OCI-LY1 (cell line): ENCODE measurements around the gene SPOCK1.

Source experiments
- EZH2 ChIP-seq: fragments of 200-600 bp; sonication (generic), shearing (Covaris generic); IDR thresholded peaks from 2 replicates; pipeline ENCODE4 v1.8.0; 2017; ENCODE audit warnings: borderline replicate concordance, mixed run types, mild to moderate bottlenecking, antibody characterized with exemption, low read length, moderate library complexity, mixed read lengths
- TF ChIP-seq, protein P1 (sequence below): fragments of 200-600 bp; sonication (generic), shearing (Covaris generic); IDR thresholded peaks from 2 replicates; pipeline ENCODE4 v1.5.1; 2017; ENCODE audit warnings: mild to moderate bottlenecking, antibody characterized with exemption, low read length, moderate library complexity, mixed read lengths

DNA sequence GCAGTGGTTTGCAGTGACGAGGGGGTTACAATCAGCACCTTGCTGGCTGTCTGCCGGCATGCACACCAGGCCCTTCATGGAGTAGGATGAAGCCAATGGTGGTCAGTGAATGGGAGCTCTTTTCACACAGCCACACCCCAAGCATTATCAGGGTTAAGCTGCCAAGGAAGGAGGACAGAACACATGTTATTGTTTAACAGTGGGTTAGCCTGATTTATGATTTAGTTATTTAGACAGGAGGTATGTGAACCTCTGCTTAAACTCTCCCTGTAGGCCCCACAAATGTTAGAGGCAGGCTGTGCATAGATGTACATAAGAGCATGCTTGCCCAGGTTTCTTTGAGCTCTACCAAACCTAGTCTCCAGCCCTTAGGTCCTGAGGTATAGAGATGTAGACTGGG lies 262.9 kb downstream of the SPOCK1 start:
- TF ChIP-seq, protein P1, sequence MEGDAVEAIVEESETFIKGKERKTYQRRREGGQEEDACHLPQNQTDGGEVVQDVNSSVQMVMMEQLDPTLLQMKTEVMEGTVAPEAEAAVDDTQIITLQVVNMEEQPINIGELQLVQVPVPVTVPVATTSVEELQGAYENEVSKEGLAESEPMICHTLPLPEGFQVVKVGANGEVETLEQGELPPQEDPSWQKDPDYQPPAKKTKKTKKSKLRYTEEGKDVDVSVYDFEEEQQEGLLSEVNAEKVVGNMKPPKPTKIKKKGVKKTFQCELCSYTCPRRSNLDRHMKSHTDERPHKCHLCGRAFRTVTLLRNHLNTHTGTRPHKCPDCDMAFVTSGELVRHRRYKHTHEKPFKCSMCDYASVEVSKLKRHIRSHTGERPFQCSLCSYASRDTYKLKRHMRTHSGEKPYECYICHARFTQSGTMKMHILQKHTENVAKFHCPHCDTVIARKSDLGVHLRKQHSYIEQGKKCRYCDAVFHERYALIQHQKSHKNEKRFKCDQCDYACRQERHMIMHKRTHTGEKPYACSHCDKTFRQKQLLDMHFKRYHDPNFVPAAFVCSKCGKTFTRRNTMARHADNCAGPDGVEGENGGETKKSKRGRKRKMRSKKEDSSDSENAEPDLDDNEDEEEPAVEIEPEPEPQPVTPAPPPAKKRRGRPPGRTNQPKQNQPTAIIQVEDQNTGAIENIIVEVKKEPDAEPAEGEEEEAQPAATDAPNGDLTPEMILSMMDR: no peak
- no peak for TF ChIP-seq EZH2
